IPS-NIHi7 (cell line): Measurements from ENCODE around the gene WWOX.
A peak's percentile ranks its signal among the peaks of the same experiment; 100 is the strongest.

Experiments
- DNase-seq: peaks from one replicate; pipeline ENCODE4 v3.0.0; 2012; ENCODE audit warnings: mixed read lengths; ENCODE audit errors: extremely low spot score

The WWOX gene

DNA sequence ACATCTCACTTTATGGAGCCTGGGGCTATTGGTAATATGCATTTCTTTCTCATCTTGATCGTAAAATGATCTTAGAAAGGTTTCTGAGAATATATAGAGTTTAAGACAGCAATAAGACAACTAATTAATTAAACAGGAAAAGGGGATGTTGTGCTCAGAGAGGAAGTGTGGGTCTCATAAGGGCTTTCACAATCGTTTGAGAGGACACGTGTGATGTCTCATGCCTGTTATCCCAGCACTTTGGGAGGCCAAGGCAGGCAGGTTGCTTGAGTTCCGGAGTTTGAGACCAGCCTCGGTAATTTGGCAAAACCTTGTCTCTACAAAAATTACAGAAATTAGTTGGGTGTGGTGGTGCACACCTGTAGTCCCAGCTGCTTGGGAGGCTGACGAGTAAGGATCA lies 295.6 kb downstream of the WWOX start:
- DNase-seq = no peak

DNA sequence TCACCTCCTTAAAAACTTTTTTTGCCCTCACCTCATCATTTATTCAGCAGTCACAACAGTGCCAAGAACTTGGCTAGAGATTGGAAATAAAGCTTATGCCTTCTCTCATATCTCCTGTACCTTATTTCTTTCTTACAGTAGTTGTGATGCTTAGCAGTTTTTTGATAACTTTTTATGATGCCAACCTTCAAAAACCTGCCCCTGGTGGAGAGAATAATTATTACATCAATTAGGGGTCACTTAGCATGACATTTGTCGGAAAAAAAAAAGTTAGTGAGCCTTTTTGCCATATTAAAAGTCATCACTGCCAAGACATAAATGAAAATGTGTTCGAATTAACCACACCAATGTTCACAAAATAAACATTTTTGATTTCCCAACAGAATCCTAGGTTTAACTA lies 296.6 kb downstream of the WWOX start:
- DNase-seq = no peak

DNA sequence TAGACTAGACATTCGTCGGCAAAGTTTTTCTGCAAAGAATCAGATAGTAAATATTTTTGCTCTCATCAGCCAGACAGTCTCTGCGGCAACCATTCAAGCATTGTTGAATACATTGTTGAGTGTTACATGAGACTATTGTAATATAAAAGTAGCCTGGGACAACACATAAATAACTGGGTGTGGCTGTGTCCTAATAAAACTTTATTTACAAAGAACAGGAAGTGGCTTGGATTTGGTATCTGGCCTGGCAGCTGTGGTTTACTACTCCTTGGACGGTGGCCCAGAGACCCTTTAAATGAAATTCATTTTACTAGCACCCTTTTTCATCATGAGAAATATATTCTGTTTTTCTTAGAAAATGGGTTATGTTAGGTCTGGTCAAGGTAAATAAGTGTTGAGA lies 297.2 kb downstream of the WWOX start:
- no peak for DNase-seq

DNA sequence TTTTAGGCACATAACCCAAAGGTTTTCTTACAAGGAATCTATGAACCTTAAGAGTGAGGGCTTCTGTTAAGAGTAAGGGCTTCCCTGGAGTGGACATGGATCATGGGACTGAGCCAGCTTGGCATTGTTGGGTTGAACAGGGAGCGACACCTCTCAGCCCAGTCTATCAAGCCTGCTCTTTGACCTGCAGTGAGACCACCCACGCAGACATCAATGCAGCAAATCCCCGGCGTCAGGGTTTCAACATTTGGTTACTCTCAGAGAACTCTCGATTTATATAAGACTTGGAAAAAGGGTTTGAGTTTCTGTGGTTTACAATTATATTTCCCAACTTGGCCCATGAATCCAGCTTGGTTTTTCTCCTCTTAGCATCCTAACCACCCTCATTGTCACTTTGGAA lies 299.9 kb downstream of the WWOX start:
- no peak for DNase-seq

DNA sequence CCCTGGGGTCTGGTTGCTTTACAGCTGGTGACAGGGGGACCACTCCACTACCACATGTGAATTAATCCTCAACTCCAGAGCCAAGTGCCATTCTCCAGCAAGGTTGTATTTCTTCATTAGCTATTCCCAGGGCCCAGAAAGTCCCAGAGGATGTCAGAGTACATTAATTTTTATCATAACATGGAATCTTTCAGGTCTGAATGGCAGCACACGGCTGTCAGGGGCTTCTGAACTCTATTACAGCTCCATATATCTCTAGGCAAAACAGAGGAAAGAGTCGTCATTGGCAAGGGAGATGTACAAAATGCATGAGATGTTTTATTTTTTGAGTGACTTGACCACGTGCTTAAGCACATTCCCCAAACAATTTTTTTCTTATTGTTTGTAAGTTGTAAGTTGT lies 303.4 kb downstream of the WWOX start:
- no peak for DNase-seq

DNA sequence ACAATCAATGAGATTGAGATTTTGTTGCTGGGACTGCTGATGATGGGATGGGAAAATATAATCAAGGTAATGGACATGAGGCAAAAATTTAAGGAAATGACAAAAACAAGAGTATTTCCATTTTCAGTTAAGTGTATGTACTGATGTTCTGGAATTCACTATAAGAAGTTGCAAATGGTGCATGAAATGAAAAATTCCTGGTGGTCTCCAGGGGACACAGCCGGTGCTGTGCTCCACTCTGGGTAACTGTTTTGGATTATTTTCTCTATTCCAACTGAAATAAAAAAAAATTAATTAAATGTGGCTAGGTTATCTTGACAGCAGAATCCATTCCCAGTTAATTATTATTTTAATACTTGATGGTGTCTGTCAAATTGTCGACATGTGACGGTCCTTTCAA lies 305.6 kb downstream of the WWOX start:
- DNase-seq = no peak

DNA sequence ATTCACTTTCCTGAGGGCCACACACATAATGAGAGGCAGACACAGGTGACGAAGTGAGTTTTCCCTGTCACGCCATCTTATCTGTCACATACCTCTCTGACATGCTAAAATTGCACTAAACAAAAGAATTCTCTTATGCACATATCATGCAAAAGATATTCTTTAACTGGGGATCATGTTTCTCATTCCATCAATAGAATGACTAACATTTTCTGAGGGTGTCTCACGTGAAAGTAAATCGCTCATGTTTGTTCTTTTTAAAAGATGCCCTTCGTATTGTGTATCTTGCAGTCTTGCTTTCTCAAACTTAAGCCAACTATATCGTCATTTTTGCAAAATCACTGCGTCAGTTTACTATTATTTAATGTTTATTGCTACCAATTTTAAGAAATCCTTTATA lies 306.4 kb downstream of the WWOX start:
- DNase-seq = no peak

DNA sequence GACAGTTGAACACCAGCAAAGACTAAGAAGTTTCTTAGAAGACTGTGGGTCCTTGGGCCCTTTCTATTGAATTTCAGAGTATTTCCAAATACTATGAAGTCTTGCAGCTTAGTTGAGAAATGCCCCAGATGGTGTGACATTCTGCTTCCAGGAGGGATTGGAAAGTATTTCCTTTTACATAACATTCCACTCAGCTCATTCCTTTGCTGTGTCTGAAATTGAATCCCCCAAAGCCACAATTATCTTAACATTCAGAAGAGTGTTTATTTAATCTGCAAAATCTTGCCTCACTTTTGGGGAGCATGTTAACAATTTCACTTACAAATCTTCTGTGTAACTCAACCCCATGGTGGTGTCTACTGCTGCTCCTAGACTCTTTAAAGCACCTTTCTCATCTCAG lies 307.7 kb downstream of the WWOX start:
- DNase-seq = no peak

DNA sequence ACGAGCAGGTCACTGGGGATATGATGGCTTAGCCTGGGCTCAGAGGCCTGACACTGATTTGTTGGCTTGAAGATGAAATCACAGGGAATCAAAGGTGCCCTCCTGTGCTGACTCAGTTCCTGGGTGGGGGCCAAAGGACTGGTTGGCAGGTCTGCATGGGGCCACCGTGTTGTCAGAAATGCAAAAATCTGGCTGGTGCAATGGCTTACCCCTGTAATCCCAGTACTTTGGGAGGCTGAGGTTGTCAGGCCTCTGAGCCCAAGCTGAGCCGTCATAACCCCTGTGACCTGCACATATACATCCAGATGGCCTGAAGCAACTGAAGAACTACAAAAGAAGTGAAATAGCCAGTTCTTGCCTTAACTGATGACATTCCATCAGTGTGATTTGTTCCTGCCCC lies 314.2 kb downstream of the WWOX start:
- no peak for DNase-seq

DNA sequence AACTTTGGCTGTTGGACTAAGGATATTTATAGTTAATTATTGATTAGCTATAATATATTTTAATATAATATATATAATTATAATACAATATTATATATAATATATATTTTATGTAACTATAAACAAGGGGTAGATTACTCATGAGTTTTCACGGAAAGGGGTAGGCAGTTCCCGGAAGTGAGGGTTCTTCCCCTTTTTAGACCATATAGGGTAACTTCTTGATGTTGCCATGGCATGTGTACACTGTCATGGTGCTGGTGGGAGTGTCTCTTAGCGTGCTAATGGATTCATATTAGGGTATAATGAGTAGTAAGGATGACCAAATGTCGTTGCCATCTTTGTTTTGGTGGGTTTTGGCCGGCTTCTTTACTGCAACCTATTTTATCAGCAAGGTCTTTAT lies 315.6 kb downstream of the WWOX start:
- DNase-seq = no peak

DNA sequence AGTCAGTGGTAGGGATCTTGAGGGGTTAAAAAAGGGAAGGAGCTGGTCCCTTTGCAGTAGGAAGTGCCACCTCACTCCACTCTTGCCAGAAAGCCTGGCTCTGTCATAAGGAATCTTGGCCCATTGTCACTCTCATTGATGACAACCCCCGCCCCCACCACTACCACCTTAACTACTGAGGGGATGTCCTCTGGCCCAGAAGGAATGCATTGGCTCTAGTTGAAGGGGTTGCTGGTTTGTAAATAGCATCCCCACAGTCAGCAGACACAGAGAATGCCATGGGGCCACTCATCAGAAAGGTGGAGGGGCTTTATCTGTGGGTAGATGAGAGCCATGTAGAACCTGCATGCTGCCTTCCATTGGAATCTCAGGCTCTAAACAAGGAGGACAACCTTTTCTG lies 316.2 kb downstream of the WWOX start:
- DNase-seq = no peak

DNA sequence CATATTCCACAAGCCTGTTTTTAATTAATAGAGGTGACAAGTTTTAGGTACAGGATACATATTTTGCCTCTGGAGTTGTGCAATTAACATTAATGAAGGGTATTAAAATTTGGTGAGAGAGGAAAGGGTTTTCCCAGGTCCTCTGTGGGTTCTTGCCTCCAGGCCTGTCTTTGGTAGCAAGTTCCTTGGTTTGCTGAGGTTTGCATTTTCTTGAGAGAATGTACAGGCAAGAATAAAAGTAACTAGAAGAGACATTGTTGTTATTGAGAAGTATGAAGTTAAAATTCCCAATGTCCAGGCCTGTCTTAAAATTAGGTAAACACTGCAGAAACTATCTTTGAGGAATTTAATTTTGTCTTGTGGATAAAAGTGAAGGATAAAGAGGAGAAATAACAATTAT lies 316.9 kb downstream of the WWOX start:
- DNase-seq = no peak

DNA sequence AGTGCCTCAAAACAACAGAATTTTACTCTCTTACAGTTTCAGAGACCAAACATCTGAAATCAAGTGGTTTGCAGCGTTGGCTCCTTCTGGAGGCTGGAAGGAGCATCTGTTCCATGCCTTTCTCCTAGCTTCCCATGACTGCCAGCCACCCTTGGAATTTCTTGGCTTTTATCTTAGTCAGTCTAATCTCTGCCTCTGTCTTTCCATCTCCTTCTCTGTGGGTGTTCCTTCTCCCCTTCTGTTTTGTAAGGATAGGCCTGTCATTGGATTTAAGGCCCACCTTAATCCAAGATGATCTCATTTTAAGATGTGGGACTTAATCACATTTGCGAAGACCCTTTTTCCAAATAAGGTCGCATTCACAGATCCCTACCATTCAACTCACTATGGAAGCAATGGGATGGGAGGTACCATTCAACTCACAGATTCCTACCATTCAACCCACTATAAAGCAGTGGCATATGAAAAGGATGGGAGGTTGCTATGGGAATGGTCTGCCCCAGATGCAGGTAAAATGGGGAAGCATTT lies 321.8 kb downstream of the WWOX start:
- peak; percentile 47 for DNase-seq

DNA sequence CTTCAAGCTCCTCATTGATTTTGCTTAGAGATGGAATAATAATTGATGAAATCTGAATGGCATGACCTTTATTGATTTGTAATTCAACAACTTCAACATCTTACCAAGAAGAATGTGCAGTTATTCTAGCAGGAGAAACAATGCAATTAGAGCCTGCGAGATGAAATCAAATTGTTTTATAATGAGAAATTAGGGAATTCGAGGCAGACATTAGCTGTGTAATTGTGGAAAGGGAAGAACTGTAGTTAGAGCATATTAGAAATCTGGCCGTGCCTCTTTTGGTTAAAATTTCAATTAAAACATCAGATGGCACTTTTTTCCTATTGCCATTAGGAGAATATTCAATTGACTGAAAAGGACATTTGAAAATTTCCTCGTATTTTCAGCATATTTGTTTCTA lies 325.8 kb downstream of the WWOX start:
- no peak for DNase-seq

DNA sequence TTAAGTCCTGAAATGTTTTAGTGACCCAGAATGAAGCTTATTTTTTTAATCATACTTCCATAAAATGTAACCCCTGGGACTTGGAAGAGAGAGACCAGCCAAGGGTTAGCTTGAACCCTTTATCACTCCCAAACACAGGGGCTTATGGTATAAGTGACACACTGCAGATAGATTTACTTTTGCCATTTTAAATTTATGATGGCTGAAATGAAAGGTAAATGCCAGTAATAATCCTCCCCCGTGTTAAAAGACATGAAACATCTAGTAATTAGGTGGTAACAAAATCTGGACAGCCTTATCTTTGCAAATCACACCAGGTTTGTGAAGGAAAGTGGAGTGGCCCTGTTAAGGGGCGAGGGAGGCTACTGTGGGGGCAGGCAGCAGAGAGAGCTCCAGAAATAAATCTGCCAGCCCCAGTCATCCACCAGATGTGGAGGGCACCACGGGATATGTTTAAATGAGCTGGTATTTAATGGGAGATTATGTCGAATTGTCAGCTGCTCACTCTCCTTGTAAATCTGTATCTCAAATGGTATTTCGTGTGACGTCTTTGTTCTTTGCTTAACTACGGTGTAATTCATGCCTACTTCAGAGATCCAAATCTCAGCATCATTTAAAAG lies 326.5 kb downstream of the WWOX start:
- DNase-seq = no peak

DNA sequence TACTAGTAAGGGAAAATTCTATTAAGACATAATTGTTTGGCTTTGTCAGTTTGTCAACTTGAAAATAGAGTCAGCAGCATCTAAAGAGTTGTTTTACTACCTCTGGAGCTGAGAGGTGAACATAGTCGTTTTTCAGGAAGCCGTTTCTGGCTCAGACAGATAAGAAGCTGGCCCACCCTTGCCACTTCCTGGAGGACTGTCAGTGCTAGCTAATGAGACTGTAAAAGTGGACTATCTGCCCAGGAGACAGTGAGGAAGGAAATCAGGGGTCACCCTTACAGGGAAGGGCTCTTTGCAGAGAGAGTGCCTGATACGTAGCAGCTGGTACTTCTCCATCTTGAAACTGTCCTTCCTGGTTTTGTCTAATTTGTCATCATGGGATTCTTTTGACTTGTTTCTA lies 328.7 kb downstream of the WWOX start:
- DNase-seq = no peak

DNA sequence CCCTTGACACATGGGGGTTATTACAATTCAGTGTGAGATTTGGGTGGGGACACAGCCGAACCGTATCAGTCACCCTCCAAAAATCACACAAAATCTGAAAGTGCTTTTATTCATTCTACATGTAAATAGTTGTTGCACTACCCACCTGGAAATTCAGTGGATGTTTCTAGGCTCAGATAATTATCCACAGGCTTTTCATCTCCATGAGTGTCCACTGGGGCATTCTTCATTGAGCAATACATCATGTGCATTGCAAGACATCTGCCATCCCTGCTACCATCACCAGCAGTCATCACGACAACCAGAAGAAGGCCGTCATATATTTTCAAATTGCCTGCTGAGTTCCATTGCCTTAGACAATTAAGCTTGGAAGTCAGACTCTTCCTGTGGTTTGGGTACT lies 330.8 kb downstream of the WWOX start:
- DNase-seq = no peak

DNA sequence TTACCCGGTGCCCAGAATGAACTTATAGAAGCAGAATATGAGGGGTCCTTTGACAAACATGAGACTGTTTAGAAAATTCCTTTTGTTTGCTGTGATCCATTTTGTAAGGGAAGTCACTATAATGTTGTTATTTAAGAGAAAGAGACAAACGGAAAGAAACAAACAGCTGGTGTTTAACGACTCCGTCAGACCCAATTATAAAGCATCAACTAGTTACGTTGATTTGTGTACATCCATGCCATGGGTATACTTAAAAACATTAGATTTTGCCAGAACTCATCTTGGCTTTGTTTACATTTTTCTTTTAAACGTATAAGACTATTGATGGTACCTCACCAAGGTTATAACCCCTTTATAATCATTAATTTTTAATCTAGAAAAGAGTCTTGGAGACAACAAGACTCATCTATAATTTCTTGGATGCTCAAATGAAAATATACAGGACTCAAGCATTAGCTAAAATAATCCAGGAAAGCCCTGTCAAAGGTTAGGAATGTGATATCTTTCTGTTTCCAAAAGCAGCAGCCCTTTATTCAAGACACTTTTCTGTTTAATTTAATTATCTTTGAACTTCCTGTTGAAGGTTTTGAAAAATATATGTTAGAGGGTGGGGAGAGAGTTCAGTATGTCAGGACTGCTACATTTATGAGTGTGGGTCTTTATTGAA lies 331.7 kb downstream of the WWOX start:
- DNase-seq = no peak

DNA sequence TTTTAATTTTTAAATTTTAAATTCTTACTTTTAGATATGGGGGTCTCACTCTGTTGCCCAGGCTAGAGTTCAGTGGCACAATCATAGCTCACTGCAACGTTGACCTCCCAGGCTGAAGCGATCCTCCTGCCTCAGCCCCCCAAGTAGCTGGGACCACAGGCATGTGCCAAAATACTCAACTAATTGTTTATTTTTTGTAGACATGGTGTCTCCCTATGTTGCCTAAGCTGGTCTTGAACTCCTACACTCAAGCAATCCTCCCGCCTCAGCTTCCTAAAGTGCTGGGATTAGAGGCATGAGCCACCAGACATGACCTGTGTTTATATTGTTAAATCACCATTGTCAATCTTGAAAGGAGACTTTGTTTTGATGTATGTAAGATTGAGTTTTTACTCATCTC lies 332.2 kb downstream of the WWOX start:
- no peak for DNase-seq

DNA sequence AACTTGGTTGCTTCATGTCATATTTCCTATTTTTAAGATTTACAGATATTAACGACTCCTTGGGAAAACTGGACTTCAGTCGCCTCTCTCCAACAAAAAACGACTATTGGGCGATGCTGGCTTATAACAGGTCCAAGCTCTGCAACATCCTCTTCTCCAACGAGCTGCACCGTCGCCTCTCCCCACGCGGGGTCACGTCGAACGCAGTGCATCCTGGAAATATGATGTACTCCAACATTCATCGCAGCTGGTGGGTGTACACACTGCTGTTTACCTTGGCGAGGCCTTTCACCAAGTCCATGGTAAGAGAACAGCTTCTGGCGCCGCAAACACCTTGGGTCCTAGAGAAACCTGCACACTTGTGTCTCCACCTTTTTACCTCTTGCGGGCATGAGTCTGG lies 333.0 kb downstream of the WWOX start:
- DNase-seq = no peak

DNA sequence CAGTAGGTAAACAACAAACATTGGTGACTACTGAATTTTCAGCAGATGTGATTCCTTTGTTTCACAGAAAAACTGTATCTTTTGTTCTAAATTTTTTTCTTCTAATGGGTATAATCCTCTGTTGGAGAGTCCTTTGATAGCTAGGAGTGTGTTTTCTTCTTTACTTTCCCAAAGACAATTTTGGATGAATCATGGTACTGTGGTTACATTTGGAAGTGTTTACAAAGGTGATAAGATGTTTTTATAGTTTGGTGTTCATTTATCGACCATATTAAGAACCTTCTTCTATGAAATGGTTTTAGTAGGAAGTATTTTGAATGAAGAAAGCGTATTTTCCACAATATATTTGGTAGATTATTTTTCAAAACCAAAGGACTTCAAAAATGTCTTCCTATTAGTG lies 333.7 kb downstream of the WWOX start:
- no peak for DNase-seq

DNA sequence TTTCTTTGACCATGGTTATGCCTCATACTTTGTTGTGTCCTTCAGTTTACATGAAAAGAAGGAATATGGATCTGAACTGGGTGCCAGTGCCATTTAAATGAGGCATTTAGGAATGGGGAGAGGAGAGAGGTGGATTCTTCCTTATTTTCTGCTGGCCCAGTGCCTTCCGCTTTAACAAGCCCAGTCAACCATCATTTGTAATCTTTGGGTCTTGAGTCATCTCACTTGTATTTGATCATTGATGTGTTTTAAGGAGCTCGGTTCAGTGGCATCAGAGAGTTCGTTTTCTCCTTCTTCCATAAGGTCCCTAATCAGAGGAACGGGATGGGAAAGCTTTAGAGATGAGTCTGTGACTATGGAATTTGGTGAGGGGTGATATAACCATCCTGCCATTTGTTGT lies 334.9 kb downstream of the WWOX start:
- DNase-seq = no peak

DNA sequence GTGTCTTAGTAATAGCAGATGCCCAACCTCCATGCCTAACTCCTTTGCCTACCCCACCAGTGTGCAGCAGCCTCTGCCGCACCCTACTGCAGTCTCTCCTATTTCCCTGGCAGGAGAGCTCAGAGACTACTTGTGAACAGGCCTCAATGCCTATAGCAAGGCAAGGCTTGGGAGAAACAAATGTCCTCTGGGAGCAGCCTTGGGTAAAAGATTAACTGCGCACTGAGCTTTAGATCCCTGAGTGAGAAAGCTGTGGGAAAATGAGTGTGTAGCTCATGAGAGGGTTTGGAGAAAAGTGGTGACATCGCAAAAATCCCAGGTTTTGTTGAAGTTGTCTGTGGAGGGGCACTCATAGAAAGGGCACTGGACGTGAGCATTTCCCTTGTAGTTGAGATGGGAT lies 335.8 kb downstream of the WWOX start:
- no peak for DNase-seq

DNA sequence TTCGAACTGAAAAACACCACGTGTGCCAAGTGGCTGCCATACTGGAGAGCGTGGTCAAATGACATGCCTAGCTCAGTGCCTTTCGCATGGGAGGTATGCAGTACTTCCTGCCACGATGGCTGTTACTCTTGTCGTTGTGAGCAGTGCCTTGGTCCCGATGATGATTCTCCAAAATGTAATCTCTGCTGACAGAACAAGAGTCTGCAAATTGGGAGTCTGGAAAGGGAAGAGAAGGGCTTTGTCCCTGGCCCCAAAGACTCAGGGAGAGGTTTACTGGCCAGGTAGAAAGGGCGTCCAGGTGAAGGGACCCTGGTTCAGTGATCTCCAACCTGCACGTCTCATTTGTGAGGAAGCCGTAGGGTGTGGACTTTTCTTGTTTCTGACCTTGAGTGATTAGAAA lies 336.6 kb downstream of the WWOX start:
- DNase-seq = no peak
